NCI-H2081 treated with DMSO at 0.1 percent for 48 hours (cell line): ENCODE measurements around the gene LYRM4.

ENCODE experiments used
- DNase-seq: peaks from one replicate; lab custom pipeline; 2025; lab: John Stamatoyannopoulos, UW

The LYRM4 gene

DNA sequence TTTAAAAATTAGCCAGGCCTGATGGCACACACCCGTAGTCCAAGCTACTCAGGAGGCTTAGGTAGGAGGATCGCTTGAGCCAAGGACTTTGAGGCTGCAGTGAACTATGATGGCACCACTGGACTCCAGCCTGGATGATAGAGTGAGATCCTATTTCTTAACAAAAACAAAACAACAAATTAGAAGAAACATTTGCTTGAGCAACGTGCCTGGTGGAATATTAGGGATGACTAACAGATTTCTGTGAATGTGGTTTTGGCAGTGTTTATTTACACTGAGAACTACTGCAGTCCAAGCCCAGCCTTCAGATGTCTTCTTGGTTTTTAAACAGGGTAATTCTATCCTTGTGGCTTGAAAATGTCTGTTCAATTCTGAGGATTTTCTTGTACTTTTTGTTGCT is 166.4 kb downstream of the LYRM4 start:
- DNase-seq: no peak

DNA sequence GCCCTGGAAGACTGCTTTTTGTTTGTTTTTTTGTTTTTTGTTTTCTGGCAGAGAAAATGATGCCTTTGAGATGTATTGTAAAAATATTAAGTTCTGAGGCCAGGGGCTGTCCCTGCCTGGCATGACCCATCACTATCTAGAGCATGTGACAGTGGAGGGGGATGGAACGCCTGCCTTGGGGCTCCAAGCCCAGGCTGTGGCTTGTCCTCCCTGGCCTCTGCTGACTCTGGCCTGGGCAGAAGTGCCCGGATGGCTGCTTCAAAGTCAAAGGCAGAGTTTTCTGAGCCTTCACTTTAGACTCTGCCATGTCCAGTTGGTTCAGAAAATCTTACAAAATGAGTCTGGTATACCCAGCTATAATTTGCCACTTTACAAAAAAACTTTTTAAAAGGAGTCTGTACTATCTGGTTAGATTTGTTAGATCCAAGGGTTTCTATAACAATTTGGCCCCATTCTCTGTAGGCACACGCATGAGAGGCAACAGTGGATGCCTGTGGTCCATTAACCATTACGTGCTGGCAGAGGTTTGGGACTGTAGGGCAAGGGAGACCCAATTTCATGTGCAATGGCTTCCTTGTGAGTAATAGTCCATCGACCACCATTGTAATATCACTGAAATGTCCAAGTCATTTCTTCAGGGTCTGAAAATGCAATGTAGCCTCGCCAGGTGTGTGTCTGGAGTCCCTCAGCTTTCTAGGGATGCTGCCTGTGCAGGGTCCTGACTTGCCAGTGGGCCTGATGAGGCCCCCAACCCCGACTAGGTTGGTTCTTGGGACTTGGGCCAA is 167.3 kb downstream of the LYRM4 start:
- DNase-seq: no peak

DNA sequence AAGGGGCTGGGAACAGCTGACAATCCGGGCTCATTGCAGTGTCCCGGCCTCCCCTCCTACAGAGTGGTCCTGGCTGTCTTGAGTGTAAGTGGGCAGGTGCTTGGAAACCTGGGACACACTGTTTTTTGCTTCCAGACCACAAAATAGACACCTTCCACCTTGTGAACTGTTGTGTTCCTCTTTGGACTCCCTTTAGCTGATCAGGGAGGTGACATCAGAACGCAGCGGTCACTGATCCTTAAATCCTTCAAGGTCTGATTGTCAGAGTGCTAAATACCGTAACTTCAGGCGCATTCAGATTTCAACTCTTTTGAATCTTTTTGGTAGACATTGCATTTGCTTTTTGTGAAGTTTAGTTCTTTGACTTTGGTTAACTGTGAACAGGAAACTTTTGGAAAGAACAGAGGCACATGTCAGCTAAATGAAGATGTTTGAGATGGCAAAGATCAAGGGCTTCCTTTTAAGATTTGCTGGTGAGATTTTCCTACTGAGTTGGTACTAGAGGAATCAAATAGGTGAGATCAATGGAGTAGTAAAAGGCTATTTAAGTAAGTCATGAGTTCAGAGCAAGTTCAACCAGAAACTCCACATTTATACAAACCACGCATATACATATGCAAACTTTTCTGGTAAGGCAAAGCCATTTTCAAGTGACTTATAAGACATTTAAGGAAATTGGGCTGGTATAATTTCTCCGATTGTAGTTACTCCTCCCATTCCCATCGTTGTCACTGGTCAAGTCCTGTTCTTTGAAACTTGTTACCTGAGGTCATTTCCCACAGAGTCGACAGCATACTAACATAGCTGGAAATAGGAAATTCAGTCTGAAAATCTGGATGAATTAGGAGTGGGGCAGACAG is 169.3 kb downstream of the LYRM4 start:
- no peak for DNase-seq

- no peak for DNase-seq
These were observed 170.1 kb downstream of the LYRM4 start for GRCh38 chr6:5090603-5091002.

DNA sequence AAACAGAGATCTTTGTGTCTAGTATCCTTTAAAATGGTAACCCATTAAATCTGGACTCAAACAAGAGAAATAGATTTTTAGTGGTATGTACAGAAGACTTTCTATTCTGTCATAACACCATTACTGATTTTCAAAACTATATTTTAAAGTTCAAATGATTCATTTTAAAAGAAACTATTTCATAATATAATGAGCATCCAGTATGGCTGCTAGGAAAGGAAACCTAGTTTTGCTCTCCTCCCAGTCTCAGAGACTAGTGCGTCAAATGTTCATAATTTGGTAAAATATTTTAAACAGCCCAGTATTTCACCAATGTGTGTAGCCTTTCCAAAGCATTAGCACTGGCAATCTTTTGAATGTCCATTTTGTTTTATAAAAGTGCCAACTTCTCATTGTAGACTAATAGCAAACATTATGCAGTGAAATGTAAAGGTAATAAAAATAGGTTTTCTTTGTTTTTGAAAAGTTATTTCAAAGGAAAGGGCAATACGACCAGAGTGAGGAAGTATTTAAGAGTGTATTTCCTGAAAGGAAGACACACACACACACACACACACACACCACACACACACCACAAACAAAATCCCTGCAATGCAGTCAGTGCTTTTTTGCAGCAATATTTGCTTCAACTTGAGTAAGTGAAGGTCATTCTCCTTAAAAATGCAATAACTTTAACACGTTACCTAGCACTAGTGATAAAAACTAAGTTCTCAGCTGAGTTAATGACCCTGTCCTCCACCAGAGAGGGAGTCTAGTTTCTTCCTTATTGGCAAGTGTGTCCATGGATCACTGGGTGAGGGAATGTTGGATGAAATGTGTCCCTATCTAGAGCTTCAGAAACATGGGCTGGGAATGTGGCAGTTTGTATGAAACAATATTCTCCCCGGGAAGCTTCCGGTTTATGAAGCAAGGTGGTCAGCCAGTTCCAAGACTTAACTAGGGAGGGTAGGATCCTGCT is 171.0 kb downstream of the LYRM4 start:
- DNase-seq: no peak

DNA sequence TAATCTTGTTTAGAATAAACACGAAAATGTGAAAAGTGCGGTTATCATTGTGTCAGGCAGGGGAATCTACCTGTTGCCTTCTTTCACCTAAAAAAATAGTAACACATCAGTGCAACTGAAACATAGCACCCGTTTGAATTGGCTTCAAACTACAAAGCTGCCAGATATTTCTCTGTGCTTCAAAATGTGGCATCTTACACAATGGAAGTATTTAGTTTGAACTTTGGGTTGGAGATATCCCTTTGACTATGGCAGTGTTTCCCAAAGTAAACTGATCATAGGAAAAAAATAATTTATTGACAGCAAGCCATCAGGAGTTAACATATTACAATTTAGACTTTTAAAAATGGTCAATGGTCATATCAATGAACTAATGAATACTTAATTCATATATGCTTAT is 172.0 kb downstream of the LYRM4 start:
- no peak for DNase-seq

- DNase-seq: no peak
These were observed 173.4 kb downstream of the LYRM4 start for GRCh38 chr6:5087389-5087788.

DNA sequence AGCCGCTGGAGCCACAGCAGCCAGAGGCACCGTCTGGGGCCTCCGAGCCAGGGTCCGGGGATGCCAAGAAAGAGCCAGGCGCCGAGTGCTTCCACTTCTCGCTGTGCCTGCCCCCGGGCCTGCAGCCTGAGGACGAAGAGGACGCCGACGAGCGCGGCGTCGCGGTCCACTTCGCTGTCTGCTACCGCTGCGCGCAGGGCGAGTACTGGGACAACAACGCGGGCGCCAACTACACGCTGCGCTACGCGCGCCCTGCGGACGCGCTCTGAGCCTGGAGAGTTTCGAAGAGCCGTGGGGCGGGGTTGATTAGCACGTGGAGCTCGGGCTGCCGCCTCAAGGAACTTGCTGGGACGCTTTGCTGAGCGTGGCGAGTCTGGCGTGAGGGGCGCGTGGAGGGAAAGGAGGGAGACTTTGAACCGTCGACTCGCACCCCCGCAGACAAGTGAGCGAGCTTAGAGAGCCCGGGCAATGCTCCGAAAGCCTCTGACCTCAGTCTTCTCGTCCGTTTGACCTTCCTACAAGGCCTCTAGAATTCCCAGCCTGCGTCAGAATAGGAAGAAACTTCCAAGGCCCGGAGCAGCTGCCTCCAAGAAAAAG is 174.4 kb downstream of the LYRM4 start:
- no peak for DNase-seq

GRCh38 chr6:5085648-5086293 is 175.0 kb downstream of the LYRM4 start:
- no peak for DNase-seq

GRCh38 chr6:5084781-5085647 is 175.7 kb downstream of the LYRM4 start, which contains the start of gene PPP1R3G:
TSS of gene PPP1R3G (plus strand) at chr6:5085341. CDS start at chr6:5085486, 145 bp downstream.
- no peak for DNase-seq

DNA sequence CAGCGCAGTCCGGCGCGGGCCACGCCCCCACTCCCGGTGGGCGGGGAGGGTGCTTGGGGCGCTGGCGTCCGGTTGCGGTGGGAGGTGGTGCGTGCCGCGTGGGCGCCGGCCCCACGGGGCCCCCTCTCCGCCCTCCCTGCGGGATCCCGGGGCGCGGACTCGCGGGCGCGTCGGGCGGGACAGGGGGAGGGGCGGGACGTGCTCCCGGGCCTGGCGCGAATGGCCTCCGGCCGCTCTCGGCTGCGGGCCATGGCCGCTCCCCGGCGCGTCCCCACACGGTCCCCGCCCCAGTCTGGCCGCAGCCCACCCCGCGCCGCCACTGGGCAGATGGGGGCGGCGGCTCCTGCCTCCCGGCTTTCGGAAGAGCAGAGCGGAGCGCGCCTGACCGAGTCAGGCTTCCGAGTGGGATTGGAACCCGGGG is 176.4 kb downstream of the LYRM4 start:
- no peak for DNase-seq

GRCh38 chr6:5083813-5084359 is 176.9 kb downstream of the LYRM4 start:
- no peak for DNase-seq

DNA sequence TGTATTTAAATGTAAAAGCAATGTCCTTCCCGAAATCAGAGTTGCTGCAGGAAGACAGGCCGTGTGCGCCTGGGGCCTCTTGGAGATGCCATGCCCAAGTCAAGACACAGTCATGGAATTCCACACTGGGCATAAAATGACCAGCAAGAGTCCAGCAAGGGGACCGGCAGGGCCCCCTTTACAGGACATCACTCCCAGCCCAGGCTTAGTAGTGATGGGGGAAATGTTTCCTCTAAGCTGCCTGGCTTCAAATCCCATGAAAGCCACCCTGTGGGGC is 177.5 kb downstream of the LYRM4 start:
- DNase-seq: no peak

- no peak for DNase-seq
These were observed 178.1 kb downstream of the LYRM4 start for GRCh38 chr6:5082487-5083306.

DNA sequence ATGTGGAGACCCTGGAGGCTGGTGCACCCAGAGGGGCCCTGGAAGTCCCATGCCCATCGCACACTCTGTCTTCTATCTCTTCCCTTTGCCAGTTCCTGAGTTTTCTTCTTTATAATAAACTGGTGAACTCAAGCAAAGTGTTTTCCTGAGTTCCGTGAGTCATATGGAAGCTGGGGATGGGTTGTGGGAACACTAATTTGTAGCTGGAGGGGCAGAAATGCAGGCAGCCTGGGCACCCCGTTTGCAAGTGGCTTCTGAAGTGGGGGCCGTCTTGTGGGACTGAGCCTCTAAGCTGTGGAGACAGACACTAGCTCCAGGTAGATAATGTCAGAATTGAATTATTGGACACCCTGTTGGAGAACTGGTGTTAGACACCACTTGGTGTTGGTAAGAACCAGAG is 178.8 kb downstream of the LYRM4 start:
- DNase-seq: no peak

- no peak for DNase-seq
These were observed 179.6 kb downstream of the LYRM4 start for GRCh38 chr6:5081182-5081581.

GRCh38 chr6:5080574-5080973 is 180.2 kb downstream of the LYRM4 start:
- DNase-seq: no peak

DNA sequence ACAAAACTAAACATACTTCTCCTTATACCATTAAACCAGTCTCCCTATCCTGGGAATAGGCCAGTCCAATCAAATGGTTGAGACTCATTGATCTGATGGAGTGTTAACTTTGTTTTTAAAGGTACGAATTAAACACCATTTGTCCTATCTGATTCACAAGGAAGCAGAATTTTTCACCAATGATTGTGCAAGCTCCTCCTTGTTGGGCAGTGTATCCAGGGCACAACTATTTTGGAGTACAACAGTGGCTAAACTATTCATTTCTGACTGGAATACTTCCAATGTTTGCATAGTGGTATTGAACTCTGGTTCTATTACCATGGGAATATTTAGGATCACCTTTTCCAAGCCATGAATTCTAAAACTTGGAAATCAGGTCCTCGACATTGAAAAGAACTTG is 181.1 kb downstream of the LYRM4 start:
- no peak for DNase-seq

GRCh38 chr6:5078121-5078669 is 182.6 kb downstream of the LYRM4 start:
- DNase-seq: no peak
